MM.1S (cell line): Measurements from ENCODE around the gene CERS6.

Experiments
- EZH2 ChIP-seq: fragments of 300-600 bp; sonication (generic); optimal IDR thresholded peaks from 2 replicates; pipeline ENCODE3; 2017; ENCODE audit warnings: low read depth, mild to moderate bottlenecking, antibody characterized with exemption, low read length, mixed read lengths
- EZH2phosphoT487 ChIP-seq: fragments of 300-600 bp; sonication (generic); IDR thresholded peaks from 2 replicates; pipeline ENCODE4 v1.6.1; 2018; ENCODE audit warnings: antibody characterized with exemption, low read length
- TF ChIP-seq, protein P1 (sequence below): fragments of 300-600 bp; sonication (generic); IDR thresholded peaks from 2 replicates; pipeline ENCODE4 v1.5.1; 2016; ENCODE audit warnings: antibody characterized with exemption, low read length, mixed read lengths

DNA sequence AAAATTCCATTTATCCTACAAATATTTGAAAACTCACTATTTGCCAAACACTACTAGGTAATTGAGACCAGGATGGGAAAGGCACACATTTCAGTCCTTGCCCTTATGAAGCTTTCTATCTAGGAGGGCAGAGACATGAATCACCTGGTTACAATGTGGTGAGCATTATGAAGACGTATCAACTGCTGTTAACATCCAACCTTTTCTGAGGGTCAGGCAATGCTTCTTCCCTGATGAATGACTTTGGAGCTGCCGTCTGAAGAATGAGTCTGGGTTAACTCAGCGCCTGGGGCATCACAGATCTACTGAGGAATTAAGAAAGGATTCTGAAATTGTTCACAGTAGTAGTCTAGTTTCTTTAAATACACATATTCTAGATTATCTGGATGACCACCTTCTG is 284.3 kb downstream of the CERS6 start:
- TF ChIP-seq, protein P1, sequence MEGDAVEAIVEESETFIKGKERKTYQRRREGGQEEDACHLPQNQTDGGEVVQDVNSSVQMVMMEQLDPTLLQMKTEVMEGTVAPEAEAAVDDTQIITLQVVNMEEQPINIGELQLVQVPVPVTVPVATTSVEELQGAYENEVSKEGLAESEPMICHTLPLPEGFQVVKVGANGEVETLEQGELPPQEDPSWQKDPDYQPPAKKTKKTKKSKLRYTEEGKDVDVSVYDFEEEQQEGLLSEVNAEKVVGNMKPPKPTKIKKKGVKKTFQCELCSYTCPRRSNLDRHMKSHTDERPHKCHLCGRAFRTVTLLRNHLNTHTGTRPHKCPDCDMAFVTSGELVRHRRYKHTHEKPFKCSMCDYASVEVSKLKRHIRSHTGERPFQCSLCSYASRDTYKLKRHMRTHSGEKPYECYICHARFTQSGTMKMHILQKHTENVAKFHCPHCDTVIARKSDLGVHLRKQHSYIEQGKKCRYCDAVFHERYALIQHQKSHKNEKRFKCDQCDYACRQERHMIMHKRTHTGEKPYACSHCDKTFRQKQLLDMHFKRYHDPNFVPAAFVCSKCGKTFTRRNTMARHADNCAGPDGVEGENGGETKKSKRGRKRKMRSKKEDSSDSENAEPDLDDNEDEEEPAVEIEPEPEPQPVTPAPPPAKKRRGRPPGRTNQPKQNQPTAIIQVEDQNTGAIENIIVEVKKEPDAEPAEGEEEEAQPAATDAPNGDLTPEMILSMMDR: no peak
- TF ChIP-seq EZH2: no peak
- no peak for TF ChIP-seq EZH2phosphoT487
